SIG-M5 treated with dmso at 0.1 percent for 504 hours (cell line): ENCODE measurements around the gene NCKAP5L.
A peak's percentile ranks its signal among the peaks of the same experiment; 100 is the strongest.

Experiments
- DNase-seq: peaks from one replicate; lab custom pipeline; 2025; ENCODE audit not compliant: unreplicated experiment; lab: John Stamatoyannopoulos, UW

NCKAP5L gene

DNA sequence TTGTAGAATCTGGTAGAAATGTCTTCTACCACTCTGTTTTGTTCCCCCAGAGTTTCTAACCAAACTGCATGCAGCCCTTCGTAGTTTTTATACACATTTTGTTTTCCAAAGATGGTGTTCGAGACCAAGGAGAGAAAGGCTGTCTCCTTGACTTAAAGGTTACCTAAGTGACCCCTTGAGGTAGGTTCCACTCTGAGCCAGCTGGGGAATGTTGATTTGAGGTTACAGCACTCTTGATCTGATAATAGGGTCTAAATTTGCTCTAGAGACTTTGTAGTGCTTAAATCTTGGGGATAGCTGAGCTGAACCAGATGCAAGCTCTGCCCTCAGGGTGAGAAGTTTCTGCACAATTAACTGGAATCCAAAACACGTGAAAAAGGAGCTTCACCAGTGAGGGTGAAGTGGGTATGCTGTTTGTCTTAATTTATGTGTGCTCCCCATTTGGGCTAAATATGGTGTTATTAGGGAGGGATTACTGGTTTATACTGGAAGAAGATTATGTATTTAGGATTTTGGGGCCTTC, 83.8 kb downstream of the NCKAP5L start:
- no peak for DNase-seq

DNA sequence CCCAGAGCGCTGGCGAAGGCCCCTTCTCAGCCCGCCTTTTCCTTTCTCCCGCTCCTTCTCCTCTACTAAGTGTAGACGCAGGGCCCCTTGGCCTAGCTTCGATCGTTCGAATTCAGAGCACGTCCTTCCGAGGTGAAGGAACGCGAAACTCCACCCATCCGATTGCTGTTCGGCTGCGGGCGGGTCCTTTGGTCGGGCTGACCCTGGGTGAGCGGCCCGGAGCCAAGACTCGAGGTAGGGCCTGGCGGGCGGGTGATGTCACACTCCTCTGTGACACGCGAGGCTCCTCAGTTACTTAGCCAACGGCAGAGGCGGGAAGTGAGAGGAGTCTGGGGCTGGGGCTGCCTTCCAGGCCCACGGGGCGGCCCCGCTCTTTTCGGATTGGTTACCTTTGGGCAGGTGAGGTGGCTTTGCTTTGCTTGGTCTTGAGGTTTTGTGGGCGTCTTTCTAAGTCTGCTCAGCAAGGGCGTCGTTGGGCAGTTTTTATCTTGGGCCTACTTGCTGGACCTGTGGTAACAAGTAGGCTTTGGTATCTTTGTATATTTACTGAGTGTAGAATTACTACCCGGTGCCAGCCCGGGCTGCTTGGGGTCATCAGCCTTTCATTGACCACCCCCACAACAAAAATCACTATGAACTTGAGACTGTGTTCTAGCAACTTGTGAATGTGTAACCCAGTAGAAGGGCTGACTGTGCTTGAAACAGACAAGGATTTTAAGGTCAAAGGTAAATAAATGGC, 86.2 kb downstream of the NCKAP5L start:
- DNase-seq: peak; percentile 92
